Measurements from ENCODE around the gene UBXN10.
"Not testable (repeated sequence)": the region's sequence is repeated elsewhere in the genome, so short reads cannot be mapped to it uniquely, and the experiment has no call there.

UBXN10 gene

GRCh38 chr1:20210736-20211460, 25.0 kb downstream of the UBXN10 start:
- DNase-seq: no peak

- no peak for DNase-seq
These were observed 25.6 kb downstream of the UBXN10 start for GRCh38 chr1:20211511-20211931.

GRCh38 chr1:20212085-20212684, 26.3 kb downstream of the UBXN10 start:
- DNase-seq: no peak

GRCh38 chr1:20212685-20213331, 26.9 kb downstream of the UBXN10 start:
- DNase-seq: peak; percentile 72

GRCh38 chr1:20215716-20216115, 29.8 kb downstream of the UBXN10 start:
- no peak for DNase-seq

- DNase-seq: no peak
These were observed 30.7 kb downstream of the UBXN10 start for GRCh38 chr1:20216574-20216973.

- DNase-seq: not testable (repeated sequence)
These were observed 33.2 kb downstream of the UBXN10 start for GRCh38 chr1:20219053-20219452.

- DNase-seq: no peak
These were observed 34.1 kb downstream of the UBXN10 start for GRCh38 chr1:20220036-20220435.

- no peak for DNase-seq
These were observed 37.2 kb downstream of the UBXN10 start for GRCh38 chr1:20223106-20223505.

GRCh38 chr1:20223551-20224419, 37.9 kb downstream of the UBXN10 start:
- DNase-seq: no peak

GRCh38 chr1:20224546-20224945, 38.6 kb downstream of the UBXN10 start:
- DNase-seq: no peak

GRCh38 chr1:20227704-20228103, 41.8 kb downstream of the UBXN10 start:
- DNase-seq: no peak

- no peak for DNase-seq
These were observed 42.5 kb downstream of the UBXN10 start for GRCh38 chr1:20228314-20228825.

- DNase-seq: no peak
These were observed 43.3 kb downstream of the UBXN10 start for GRCh38 chr1:20229171-20229570.

GRCh38 chr1:20232564-20232963, 46.7 kb downstream of the UBXN10 start:
- peak; percentile 68 for DNase-seq

- DNase-seq: no peak
These were observed 47.5 kb downstream of the UBXN10 start for GRCh38 chr1:20233394-20233793.

GRCh38 chr1:20233866-20234265, 48.0 kb downstream of the UBXN10 start:
- DNase-seq: no peak

GRCh38 chr1:20234788-20235535, 49.1 kb downstream of the UBXN10 start:
- DNase-seq: no peak

- no peak for DNase-seq
These were observed 51.8 kb downstream of the UBXN10 start for GRCh38 chr1:20237646-20238045.

GRCh38 chr1:20240012-20240411, 54.1 kb downstream of the UBXN10 start:
- no peak for DNase-seq

- no peak for DNase-seq
These were observed 57.1 kb downstream of the UBXN10 start for GRCh38 chr1:20242890-20243479.
